Omental fat pad (tissue), 4 donors: ENCODE data around the gene ENTPD3. TPM values are rescaled to one million over a fixed set of nuclear protein-coding genes. Genes with fewer than 3 reads are reported as not detected.

Experiments
- ATAC-seq: fragments of 150-250 bp; one replicate; pipeline ENCODE4 v1.9.1; 2016; ENCODE audit warnings: mild to moderate bottlenecking, moderate library complexity; ENCODE audit not compliant: low FRiP score
- DNase-seq: peaks from one replicate; pipeline ENCODE4 v3.0.0-alpha.2; 2019; ENCODE audit warnings: low spot score
- CTCF ChIP-seq, 3 donors: fragments of 450-650 bp; IDR thresholded peaks; one replicate each; pipeline ENCODE4 v1.5.1; 2016 to 2017; ENCODE audit warnings: antibody characterized with exemption in 3 of 3, mild to moderate bottlenecking in 3 of 3, moderate library complexity in 2 of 3
- total RNA-seq, 4 donors: library from RNA; depleted of rRNA; stranded (reverse); fragments of >200 nt; gene quantifications; one replicate each; pipeline ENCODE4 v1.1.0, GENCODE V29; 2016

The ENTPD3 gene
- total RNA-seq, 4 donors from 2014 or later = 0.84 to 6.0 (median 1.6) TPM

GRCh38 chr3:40381904-40382616 is 4.9 kb upstream of the ENTPD3 start:
- TF ChIP-seq CTCF (IDR thresholded peaks at IDR 0.05) = no peak
- ATAC-seq = no peak
- no peak for DNase-seq

GRCh38 chr3:40382617-40382979 is 4.4 kb upstream of the ENTPD3 start:
- ATAC-seq = no peak
- no peak for TF ChIP-seq CTCF (IDR thresholded peaks at IDR 0.05)
- no peak for DNase-seq

GRCh38 chr3:40386213-40386612 is 771 bp upstream of the ENTPD3 start:
- no peak for TF ChIP-seq CTCF (IDR thresholded peaks at IDR 0.05)

GRCh38 chr3:40387895-40388254 is 891 bp downstream of the ENTPD3 start:
- TF ChIP-seq CTCF (IDR thresholded peaks at IDR 0.05) = no peak
- no peak for DNase-seq
- no peak for ATAC-seq

More at GRCh38 chr3:40386213-40386612, 771 bp upstream of the ENTPD3 start:
- ATAC-seq (no peak), DNase-seq (no peak)

- ATAC-seq = no peak
- no peak for TF ChIP-seq CTCF (IDR thresholded peaks at IDR 0.05)
- no peak for DNase-seq
Measured at GRCh38 chr3:40396406-40396805, 9.4 kb downstream of the ENTPD3 start.

GRCh38 chr3:40397129-40397528 is 10.1 kb downstream of the ENTPD3 start:
- DNase-seq = no peak
- no peak for TF ChIP-seq CTCF (IDR thresholded peaks at IDR 0.05)
- no peak for ATAC-seq

GRCh38 chr3:40397912-40398311 is 10.9 kb downstream of the ENTPD3 start:
- ATAC-seq = no peak
- no peak for DNase-seq
- no peak for TF ChIP-seq CTCF (IDR thresholded peaks at IDR 0.05)
